ENCODE data around the gene ALDOA.
A peak's percentile ranks its signal among the peaks of the same experiment; 100 is the strongest.
"Not testable (repeated sequence)": the region's sequence is repeated elsewhere in the genome, so short reads cannot be mapped to it uniquely, and the experiment has no call there.

ALDOA gene

GRCh38 chr16:30065102-30065942, at the start of gene ALDOA:
ALDOA (plus strand) TSS chr16:30065760; CDS start chr16:30066898, 1,138 bp downstream.
- peak; percentile 95 for DNase-seq

- no peak for DNase-seq
Measured at GRCh38 chr16:30016555-30017276, 48.8 kb upstream of the ALDOA start.

- DNase-seq = no peak
Measured at GRCh38 chr16:30017277-30017656, 48.3 kb upstream of the ALDOA start.

GRCh38 chr16:30017937-30018336, 47.6 kb upstream of the ALDOA start:
- DNase-seq = not testable (repeated sequence)

- DNase-seq = no peak
Measured at GRCh38 chr16:30018731-30019158, 46.8 kb upstream of the ALDOA start.

- no peak for DNase-seq
Measured at GRCh38 chr16:30022887-30023286, 42.7 kb upstream of the ALDOA start, which contains the start of gene C16orf92. C16orf92 (plus strand) TSS chr16:30023198; CDS start chr16:30023341, 143 bp downstream.

- DNase-seq = no peak
Measured at GRCh38 chr16:30023586-30023985, 42.0 kb upstream of the ALDOA start.

GRCh38 chr16:30024451-30024850, 41.1 kb upstream of the ALDOA start:
- no peak for DNase-seq

GRCh38 chr16:30025156-30025555, 40.4 kb upstream of the ALDOA start:
- no peak for DNase-seq

GRCh38 chr16:30025574-30025973, 40.0 kb upstream of the ALDOA start:
- no peak for DNase-seq

- no peak for DNase-seq
Measured at GRCh38 chr16:30026449-30026848, 39.1 kb upstream of the ALDOA start.

GRCh38 chr16:30027588-30028437, 37.7 kb upstream of the ALDOA start:
- DNase-seq = peak; percentile 91

GRCh38 chr16:30028438-30029076, 37.0 kb upstream of the ALDOA start:
- DNase-seq = no peak

- peak; percentile 50 for DNase-seq
Measured at GRCh38 chr16:30030011-30030685, 35.4 kb upstream of the ALDOA start.

- peak; percentile 49 for DNase-seq
Measured at GRCh38 chr16:30030841-30031413, 34.6 kb upstream of the ALDOA start, which contains the start of gene TLCD3B. TLCD3B (minus strand) TSS chr16:30031271; CDS start chr16:30030527, 744 bp downstream.

- no peak for DNase-seq
Measured at GRCh38 chr16:30031477-30031918, 34.1 kb upstream of the ALDOA start.

- peak; percentile 85 for DNase-seq
Measured at GRCh38 chr16:30032083-30032819, 33.3 kb upstream of the ALDOA start.

- DNase-seq = no peak
Measured at GRCh38 chr16:30033270-30033669, 32.3 kb upstream of the ALDOA start.

- no peak for DNase-seq
Measured at GRCh38 chr16:30040221-30040620, 25.3 kb upstream of the ALDOA start.

- not testable (repeated sequence) for DNase-seq
Measured at GRCh38 chr16:30040690-30041089, 24.9 kb upstream of the ALDOA start.

GRCh38 chr16:30041841-30042240, 23.7 kb upstream of the ALDOA start:
- DNase-seq = no peak

Data from NCI-H2171 treated with DMSO at 0.1 percent for 48 hours (cell line).